HFF-Myc (cell line): Measurements from ENCODE around the gene TAS2R14.
A peak's percentile ranks its signal among the peaks of the same experiment; 100 is the strongest.

Experiments
- DNase-seq: peaks from one replicate; pipeline ENCODE4 v3.0.0-alpha.2; 2011; ENCODE audit warnings: low read depth; ENCODE audit errors: extremely low read depth
- H3K4me3 ChIP-seq: replicated peaks from 2 replicates; pipeline ENCODE4 v1.5.1; 2011; ENCODE audit warnings: low read depth, mild to moderate bottlenecking, control low read depth, low read length
- TF ChIP-seq, protein P1 (sequence below): IDR thresholded peaks from 2 replicates; pipeline ENCODE4 v1.5.1; 2012; ENCODE audit warnings: mild to moderate bottlenecking, low read depth, low read length, control low read depth; ENCODE audit errors: missing control alignments

The TAS2R14 gene, protein sequence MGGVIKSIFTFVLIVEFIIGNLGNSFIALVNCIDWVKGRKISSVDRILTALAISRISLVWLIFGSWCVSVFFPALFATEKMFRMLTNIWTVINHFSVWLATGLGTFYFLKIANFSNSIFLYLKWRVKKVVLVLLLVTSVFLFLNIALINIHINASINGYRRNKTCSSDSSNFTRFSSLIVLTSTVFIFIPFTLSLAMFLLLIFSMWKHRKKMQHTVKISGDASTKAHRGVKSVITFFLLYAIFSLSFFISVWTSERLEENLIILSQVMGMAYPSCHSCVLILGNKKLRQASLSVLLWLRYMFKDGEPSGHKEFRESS

DNA sequence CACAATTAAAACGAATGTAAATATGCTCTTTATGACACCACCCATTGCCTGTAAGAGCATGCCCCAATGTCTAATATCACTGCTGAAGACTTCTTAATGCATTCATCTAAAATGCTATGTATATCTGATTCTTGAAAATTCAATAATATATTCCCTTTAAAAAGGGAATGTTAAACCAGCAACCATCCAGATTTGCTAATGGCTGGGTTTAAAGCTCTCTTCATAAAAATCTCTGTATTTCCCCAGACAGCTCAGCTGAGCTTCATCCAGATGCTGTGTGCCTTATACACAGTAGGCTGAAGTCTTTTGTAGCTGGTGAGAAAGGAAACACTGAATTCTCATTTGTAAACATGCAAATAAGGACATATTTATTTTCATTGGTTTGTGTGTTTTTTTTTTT, at the start of gene TAS2R14:
TAS2R14 (minus strand) TSS at position 101 of the 400 bp plus-strand sequence; CDS start at position 45, 56 bp downstream.
- no peak for DNase-seq
- no peak within 1 kb of the TSS for H3K4me3 ChIP-seq
- TF ChIP-seq, protein P1, sequence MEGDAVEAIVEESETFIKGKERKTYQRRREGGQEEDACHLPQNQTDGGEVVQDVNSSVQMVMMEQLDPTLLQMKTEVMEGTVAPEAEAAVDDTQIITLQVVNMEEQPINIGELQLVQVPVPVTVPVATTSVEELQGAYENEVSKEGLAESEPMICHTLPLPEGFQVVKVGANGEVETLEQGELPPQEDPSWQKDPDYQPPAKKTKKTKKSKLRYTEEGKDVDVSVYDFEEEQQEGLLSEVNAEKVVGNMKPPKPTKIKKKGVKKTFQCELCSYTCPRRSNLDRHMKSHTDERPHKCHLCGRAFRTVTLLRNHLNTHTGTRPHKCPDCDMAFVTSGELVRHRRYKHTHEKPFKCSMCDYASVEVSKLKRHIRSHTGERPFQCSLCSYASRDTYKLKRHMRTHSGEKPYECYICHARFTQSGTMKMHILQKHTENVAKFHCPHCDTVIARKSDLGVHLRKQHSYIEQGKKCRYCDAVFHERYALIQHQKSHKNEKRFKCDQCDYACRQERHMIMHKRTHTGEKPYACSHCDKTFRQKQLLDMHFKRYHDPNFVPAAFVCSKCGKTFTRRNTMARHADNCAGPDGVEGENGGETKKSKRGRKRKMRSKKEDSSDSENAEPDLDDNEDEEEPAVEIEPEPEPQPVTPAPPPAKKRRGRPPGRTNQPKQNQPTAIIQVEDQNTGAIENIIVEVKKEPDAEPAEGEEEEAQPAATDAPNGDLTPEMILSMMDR = no peak

DNA sequence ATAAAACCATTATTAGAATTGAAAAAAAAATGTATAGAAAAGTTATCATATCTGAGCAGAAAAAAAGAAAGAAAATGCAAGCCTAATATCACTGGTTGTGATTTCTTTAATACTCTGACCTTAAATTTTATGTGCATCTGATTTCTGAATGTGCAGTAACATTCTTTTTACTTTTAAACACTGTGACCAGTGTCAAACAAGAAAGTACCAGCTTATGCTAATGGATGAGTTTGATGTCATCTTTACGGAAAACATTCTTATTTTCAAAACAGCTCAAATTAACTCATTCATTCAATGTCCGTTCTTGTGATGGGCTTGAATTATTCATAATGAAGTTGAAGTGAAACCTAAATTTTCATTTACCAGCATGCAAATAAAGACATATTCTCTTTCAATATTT, 47.7 kb upstream of the TAS2R14 start, which contains the start of gene TAS2R50:
TAS2R50 (minus strand) TSS at position 101 of the 400 bp plus-strand sequence; CDS start at position 49, 52 bp downstream.
- TF ChIP-seq, protein P1 = no peak
- DNase-seq = no peak
- H3K4me3 ChIP-seq = no peak within 1 kb of the TSS

DNA sequence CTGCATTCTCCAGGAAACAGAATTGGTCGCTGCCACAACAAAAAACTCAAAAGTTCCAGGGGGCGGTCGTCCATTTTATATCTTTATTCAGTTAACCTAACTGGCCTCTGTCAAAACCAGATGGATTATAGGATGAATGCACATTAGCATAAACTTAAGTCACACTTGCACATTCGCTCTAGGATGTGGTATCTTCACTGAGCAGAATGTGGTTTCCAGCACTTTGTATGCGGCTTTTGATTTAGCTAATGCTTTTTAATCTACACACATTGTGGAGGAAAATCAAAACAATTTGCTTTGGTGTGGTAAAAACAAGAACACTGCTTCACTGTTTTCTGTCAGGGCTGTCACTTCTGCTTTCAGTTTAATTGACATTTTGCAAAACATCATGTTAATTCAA, 43.2 kb upstream of the TAS2R14 start:
- TF ChIP-seq, protein P1 = no peak
- no peak overlapping the region for H3K4me3 ChIP-seq
- no peak for DNase-seq

DNA sequence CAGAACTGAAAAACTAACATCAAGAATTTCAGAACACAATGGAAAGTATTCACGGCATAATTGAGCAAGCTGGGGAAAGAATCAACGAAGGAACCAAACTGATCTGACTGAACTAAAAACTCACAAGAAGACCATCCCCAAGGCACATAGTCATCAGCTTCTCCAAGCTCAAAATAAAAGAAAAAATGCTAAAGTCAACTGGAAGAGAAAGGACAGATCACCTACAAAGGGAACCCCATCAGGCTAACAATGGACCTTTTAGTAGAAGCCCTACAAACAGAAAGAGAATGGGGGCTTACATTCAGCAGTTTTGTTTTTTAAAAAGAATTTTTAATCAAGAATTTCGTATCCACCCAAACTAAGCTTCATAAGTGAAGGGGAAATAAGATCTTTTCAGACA, 35.9 kb upstream of the TAS2R14 start:
- TF ChIP-seq, protein P1 = no peak
- no peak for DNase-seq
- no peak overlapping the region for H3K4me3 ChIP-seq

DNA sequence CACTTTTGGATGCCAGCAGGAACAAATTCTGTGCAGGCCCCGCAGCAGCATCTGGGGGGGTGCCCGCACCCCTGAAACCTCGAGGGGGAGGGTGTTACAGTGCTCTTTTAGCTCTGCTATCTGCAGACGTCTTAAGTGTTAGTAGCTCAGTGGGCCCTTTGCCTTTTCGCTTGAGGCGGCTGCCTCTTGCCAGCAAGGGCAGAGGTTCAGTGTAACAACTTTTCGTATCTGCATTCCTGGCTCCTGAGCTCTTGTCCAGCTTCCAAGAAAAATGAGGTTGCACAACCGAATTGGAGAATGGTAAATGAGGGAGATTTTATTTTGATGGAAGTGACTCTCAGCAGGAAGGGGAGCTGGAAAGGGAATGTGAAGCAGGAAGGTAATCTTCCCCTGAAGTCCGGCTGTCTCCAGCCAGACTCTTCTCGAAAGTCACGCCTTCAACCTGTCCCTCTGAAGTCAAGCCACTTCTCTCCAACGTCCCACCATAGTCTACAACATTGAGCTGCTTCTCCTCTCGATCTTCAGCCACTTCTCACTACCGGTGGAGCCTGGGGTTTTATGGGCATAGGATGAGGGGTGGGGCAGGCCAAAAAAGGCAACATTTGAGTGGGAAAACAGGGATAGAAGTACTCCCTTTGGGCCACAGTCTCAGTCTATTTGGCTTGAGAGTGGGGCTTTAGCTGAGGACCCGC, 29.8 kb upstream of the TAS2R14 start:
- no peak overlapping the region for H3K4me3 ChIP-seq
- peak; percentile 38 for DNase-seq
- TF ChIP-seq, protein P1 = no peak

DNA sequence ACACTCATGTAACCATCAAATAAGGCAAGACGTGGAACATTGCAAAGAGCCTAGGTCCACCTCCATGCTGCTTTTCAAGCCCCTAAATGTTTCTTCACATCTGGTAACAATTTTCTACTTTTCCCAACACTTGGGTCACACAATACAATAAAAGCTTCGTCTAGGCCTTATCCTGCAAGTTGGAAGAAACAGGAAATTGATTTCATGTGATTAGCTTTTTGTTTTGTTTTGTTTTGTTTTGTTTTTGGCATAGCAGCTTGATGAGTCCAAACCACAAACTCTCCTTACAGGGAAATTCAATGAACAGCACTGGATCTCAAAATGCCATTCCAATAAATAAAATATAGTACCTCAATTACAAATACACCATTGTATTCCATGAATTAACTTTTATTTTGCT, 28.3 kb upstream of the TAS2R14 start:
- peak; percentile 83 for DNase-seq
- no peak overlapping the region for H3K4me3 ChIP-seq
- TF ChIP-seq, protein P1 = no peak
